RWPE2 (cell line): ENCODE measurements around the gene TECPR2.

Source experiments
- ATAC-seq: fragments of 200-7000 bp; cut with Tn5 transposase; 3 replicates; pipeline ENCODE4 v1.9.1; 2021; ENCODE audit warnings: low read depth
- DNase-seq: peaks from one replicate; pipeline ENCODE4 v3.0.0-alpha.2; 2020; ENCODE audit warnings: low spot score
- H3K27ac ChIP-seq: fragments of 450-650 bp; 2 replicates; pipeline ENCODE4 v1.5.1; 2017; ENCODE audit warnings: mild to moderate bottlenecking; ENCODE audit not compliant: poor library complexity, severe bottlenecking
- H3K27me3 ChIP-seq: fragments of 250-450 bp; sonication (Bioruptor Pico); 2 replicates; pipeline ENCODE4 v1.5.1; 2021; ENCODE audit warnings: mild to moderate bottlenecking, moderate library complexity; ENCODE audit not compliant: insufficient read depth, poor library complexity, severe bottlenecking
- H3K36me3 ChIP-seq: fragments of 250-450 bp; sonication (Bioruptor Pico); 2 replicates; pipeline ENCODE4 v1.5.1; 2020; ENCODE audit warnings: low read depth, mild to moderate bottlenecking, moderate library complexity
- H3K4me1 ChIP-seq: fragments of 250-450 bp; sonication (Bioruptor Pico); 2 replicates; pipeline ENCODE4 v1.5.1; 2021; ENCODE audit warnings: mild to moderate bottlenecking, moderate library complexity; ENCODE audit not compliant: insufficient read depth, poor library complexity, severe bottlenecking
- H3K4me3 ChIP-seq: fragments of 250-450 bp; sonication (Bioruptor Pico); 2 replicates; pipeline ENCODE4 v1.5.1; 2021; ENCODE audit warnings: mild to moderate bottlenecking, moderate library complexity; ENCODE audit not compliant: severe bottlenecking
- H3K9me3 ChIP-seq: fragments of 250-450 bp; sonication (Bioruptor Pico); 2 replicates; pipeline ENCODE4 v1.5.1; 2021; ENCODE audit warnings: mild to moderate bottlenecking, moderate library complexity; ENCODE audit not compliant: severe bottlenecking
- TF ChIP-seq, protein P1 (sequence below): fragments of 450-650 bp; IDR thresholded peaks from one replicate; pipeline ENCODE4 v1.5.1; 2017; ENCODE audit warnings: mild to moderate bottlenecking, moderate library complexity; ENCODE audit not compliant: poor library complexity, severe bottlenecking

TECPR2 gene

DNA sequence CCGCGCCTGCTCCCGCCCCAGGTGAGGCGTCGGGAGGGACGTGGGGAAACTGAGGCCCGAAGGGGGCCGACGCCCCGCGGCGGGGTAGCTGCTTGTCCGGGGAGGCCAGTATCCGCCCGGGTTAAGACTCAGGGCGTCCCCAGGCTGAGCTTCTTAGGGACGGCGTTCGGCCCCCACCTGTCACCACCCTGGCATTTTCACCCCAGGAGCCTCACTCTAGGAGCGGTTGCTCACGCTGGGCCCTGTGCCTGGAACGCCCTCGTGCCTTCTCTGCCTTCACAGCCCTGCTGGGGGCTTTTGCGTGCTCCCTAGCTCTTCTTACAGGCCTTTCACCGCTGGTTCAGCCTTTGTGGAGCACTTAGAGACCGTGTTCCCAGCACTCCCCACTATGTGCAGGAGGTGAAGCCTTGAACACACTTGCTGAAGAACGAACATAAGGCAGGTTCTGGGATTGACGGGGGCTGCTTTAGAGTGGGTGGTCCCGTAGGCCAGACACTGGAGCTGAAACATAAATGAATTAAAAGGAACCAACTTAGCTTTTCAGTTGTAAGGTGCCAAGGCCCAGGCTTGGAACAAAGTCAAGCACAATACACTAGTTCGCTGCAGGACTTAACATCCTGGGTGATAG lies 42.6 kb upstream of the TECPR2 start:
- no peaks in the 10 kb centered on the region for H3K9me3 ChIP-seq
- H3K27me3 ChIP-seq: no peaks in the 10 kb centered on the region
- TF ChIP-seq, protein P1, sequence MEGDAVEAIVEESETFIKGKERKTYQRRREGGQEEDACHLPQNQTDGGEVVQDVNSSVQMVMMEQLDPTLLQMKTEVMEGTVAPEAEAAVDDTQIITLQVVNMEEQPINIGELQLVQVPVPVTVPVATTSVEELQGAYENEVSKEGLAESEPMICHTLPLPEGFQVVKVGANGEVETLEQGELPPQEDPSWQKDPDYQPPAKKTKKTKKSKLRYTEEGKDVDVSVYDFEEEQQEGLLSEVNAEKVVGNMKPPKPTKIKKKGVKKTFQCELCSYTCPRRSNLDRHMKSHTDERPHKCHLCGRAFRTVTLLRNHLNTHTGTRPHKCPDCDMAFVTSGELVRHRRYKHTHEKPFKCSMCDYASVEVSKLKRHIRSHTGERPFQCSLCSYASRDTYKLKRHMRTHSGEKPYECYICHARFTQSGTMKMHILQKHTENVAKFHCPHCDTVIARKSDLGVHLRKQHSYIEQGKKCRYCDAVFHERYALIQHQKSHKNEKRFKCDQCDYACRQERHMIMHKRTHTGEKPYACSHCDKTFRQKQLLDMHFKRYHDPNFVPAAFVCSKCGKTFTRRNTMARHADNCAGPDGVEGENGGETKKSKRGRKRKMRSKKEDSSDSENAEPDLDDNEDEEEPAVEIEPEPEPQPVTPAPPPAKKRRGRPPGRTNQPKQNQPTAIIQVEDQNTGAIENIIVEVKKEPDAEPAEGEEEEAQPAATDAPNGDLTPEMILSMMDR: no peak
- peaks cover 18% of the 10 kb centered on the region for H3K4me1 ChIP-seq
- peak overlapping the region; percentile 67 for H3K27ac ChIP-seq
- peak overlapping the region; percentile 98 for H3K4me3 ChIP-seq
- DNase-seq: no peak
- peaks cover 10% of the 10 kb centered on the region; the same call in 1 of the 2 replicates for H3K36me3 ChIP-seq
- ATAC-seq: peak; percentile 7; the same call in 2 of the 3 replicates

DNA sequence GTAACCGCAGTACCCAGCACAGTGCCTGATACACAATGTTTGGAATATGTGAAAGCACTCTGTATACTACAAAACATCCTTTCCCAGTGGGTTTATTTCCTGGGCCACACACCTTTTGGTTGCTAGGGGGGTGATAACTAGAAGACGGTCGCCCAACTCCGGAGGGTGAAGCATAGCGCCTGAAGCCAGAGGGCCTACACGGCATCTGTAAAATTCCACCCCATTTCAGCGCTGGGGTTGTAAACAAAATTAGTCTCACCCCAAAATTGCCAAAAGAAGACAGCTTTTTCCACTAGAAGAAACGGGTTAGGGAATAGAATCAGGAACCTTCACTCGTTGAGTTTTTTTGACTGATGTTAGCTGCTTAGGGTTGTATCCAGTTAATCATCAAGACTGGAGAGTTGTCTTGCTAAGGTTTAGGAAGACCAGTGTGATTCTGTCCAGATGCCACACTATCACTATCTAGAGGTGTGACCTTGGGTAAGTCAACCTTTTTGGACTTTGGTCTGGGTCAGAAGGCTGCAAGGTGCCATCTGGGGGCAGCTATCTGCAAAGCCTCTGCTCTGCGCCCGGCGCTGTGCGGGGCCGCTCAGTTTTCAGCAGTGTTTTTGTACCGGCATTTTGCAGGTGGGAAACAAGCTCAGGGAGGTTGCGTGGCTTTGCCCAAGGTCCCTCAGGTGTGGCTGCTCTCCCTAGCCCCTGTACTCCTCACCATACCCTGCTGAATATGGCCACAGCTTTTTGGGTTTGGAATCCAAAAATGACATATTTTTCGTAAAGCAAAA lies 41.9 kb upstream of the TECPR2 start:
- ATAC-seq (no peak), DNase-seq (no peak)
- H3K36me3 ChIP-seq: peaks cover 10% of the 10 kb centered on the region; the same call in 1 of the 2 replicates
- peaks cover 18% of the 10 kb centered on the region for H3K4me1 ChIP-seq
- H3K4me3 ChIP-seq: peak overlapping the region; percentile 98
- no peaks in the 10 kb centered on the region for H3K9me3 ChIP-seq
- TF ChIP-seq, protein P1: no peak
- no peaks in the 10 kb centered on the region for H3K27me3 ChIP-seq
- H3K27ac ChIP-seq: peak overlapping the region; percentile 67

DNA sequence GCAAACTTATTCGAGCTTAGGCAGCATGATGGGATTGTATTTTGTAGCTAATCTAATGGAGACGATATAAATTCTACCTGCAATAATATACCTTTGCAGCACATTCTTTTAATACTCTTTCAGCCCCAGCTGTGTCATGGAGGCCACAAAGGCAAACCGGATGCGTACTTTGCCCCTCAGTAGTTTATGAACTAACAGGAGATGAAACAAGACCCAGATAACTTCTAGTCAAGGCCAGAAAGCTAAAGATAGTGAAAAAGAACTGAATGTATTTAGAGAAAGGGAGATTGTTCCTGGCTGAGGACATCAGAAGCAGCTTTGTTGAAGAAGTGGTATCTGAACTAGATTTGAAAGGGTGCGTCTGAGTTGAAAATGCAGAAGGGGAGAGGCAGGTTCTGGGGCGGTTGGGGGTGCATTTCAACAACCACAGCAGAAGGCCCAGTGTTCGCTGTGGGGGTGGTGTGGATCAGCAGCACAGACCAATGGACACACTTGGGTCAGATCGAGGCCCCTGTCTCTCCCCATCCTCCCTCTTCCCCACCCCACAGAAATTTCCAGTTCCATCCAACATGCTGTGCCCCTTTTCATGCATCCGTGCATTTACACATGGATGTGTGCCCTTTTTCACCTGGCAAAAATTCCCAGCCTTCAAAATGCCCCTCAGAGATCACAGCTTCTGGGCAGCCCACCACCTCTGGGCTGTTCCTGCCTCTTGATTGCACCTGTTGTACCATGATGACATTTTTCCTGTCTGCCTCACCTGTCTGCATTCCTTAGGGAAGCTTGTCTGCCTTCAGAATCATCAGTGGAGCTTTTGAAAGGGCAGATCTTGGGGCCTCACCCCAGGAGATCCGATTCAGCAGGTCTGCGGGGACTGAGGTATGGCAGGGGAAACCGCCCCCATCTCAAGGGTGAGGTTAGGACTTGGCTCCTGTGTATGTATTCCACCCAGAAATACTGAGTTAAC lies 41.0 kb upstream of the TECPR2 start:
- Histone ChIP-seq H3K4me3 (no peak overlapping the region), H3K27ac (no peak overlapping the region), H3K36me3 (peaks cover 10% of the 10 kb centered on the region; the same call in 1 of the 2 replicates), H3K9me3 (no peaks in the 10 kb centered on the region), H3K4me1 (peaks cover 15% of the 10 kb centered on the region), H3K27me3 (no peaks in the 10 kb centered on the region)
- ATAC-seq (no peak), DNase-seq (no peak)
- TF ChIP-seq, protein P1: no peak

DNA sequence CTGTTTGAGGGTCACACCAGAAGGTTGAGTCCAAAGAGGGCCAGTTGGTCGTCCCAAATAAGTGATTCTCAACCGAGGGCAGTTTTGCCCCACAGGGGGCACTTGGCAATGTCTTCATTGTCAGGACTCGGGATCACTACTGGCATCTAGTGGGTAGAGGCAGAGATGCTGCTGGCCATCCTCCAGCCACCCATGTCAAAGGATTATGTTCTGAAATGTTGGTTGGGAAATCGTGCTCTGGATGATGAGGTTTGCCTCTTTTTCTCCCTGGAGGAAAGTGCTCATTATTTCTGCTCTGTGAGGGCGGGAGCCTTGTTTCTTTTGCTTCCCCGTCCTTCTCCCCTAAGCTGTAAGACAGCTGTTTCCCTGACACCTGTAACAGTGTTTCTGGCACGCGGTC lies 39.6 kb upstream of the TECPR2 start:
- Histone ChIP-seq H3K4me1 (peaks cover 9% of the 10 kb centered on the region), H3K27me3 (no peaks in the 10 kb centered on the region), H3K27ac (no peak overlapping the region), H3K9me3 (no peaks in the 10 kb centered on the region), H3K36me3 (peaks cover 10% of the 10 kb centered on the region; the same call in 1 of the 2 replicates), H3K4me3 (no peak overlapping the region)
- peak; percentile 65 for ATAC-seq
- TF ChIP-seq, protein P1: peak; percentile 93
- no peak for DNase-seq
